NB4 (cell line): ENCODE measurements around the gene RO60.

Source experiments
- CTCF ChIP-seq: IDR thresholded peaks from one replicate; pipeline ENCODE4 v1.5.1; 2012; ENCODE audit warnings: low read depth, low read length
- POLR2A ChIP-seq: IDR thresholded peaks from 2 replicates; pipeline ENCODE4 v1.6.1; 2011; ENCODE audit warnings: mild to moderate bottlenecking; ENCODE audit not compliant: insufficient read length; ENCODE audit errors: extremely low read depth

- no peak for TF ChIP-seq CTCF
- TF ChIP-seq POLR2A = no peak
Measured at GRCh38 chr1:193042766-193043691, 16.4 kb upstream of the RO60 start.
